ACC112 (cell line): Measurements from ENCODE around the gene CHST11.

Experiments
- H2AFZ ChIP-seq: fragments of 200-600 bp; sonication (generic); one replicate; pipeline ENCODE4 v1.6.0; 2017; ENCODE audit warnings: antibody characterized with exemption, low read length; ENCODE audit not compliant: unreplicated experiment
- H3K27ac ChIP-seq: fragments of 200-600 bp; sonication (generic); 2 replicates; pipeline ENCODE4 v1.5.1; 2014; ENCODE audit warnings: low read depth, mild to moderate bottlenecking, antibody characterized with exemption, low read length, moderate library complexity
- H3K27me3 ChIP-seq: fragments of 200-600 bp; sonication (generic); 2 replicates; pipeline ENCODE4 v1.6.1; 2014; ENCODE audit warnings: mild to moderate bottlenecking, antibody characterized with exemption, low read length, moderate library complexity, mixed read lengths; ENCODE audit not compliant: insufficient read depth
- H3K36me3 ChIP-seq: fragments of 200-600 bp; sonication (generic); 2 replicates; pipeline ENCODE4 v1.6.1; 2016; ENCODE audit warnings: mild to moderate bottlenecking, antibody characterized with exemption, low read length, moderate library complexity, mixed read lengths; ENCODE audit not compliant: insufficient read depth
- H3K4me1 ChIP-seq: fragments of 200-600 bp; sonication (generic); one replicate; pipeline ENCODE4 v1.6.1; 2016; ENCODE audit warnings: low read length, mixed read lengths; ENCODE audit not compliant: insufficient read depth, unreplicated experiment, control insufficient read depth
- H3K4me3 ChIP-seq: fragments of 200-600 bp; sonication (generic); 2 replicates; pipeline ENCODE4 v1.5.1; 2014; ENCODE audit warnings: mild to moderate bottlenecking, low read depth, low read length
- H3K79me2 ChIP-seq: fragments of 200-600 bp; sonication (generic); one replicate; pipeline ENCODE4 v1.6.0; 2016; ENCODE audit warnings: low read length; ENCODE audit not compliant: control insufficient read depth, unreplicated experiment, insufficient read depth

CHST11 gene

GRCh38 chr12:104427547-104427938 is 29.2 kb upstream of the CHST11 start:
- H3K27me3 ChIP-seq: peaks cover 16% of the 10 kb centered on the region; the same call in 1 of the 2 replicates
- no peaks in the 10 kb centered on the region for H3K36me3 ChIP-seq
- no peak overlapping the region for H3K4me3 ChIP-seq
- H3K4me1 ChIP-seq: peaks cover 8% of the 10 kb centered on the region
- no peak overlapping the region for H2AFZ ChIP-seq
- H3K27ac ChIP-seq: no peak overlapping the region
- no peaks in the 10 kb centered on the region for H3K79me2 ChIP-seq

GRCh38 chr12:104433061-104433460 is 23.7 kb upstream of the CHST11 start:
- H2AFZ ChIP-seq: no peak overlapping the region
- H3K4me3 ChIP-seq: no peak overlapping the region
- H3K27ac ChIP-seq: no peak overlapping the region
- peaks cover 34% of the 10 kb centered on the region for H3K27me3 ChIP-seq
- no peaks in the 10 kb centered on the region for H3K79me2 ChIP-seq
- H3K36me3 ChIP-seq: no peaks in the 10 kb centered on the region
- no peaks in the 10 kb centered on the region for H3K4me1 ChIP-seq

- H3K27ac ChIP-seq: no peak overlapping the region
- H3K79me2 ChIP-seq: no peaks in the 10 kb centered on the region
- H3K4me1 ChIP-seq: no peaks in the 10 kb centered on the region
- H3K36me3 ChIP-seq: no peaks in the 10 kb centered on the region
- H2AFZ ChIP-seq: no peak overlapping the region
- peaks cover 34% of the 10 kb centered on the region for H3K27me3 ChIP-seq
- H3K4me3 ChIP-seq: no peak overlapping the region
Observed at GRCh38 chr12:104434129-104434528, 22.6 kb upstream of the CHST11 start.

GRCh38 chr12:104435175-104435574 is 21.6 kb upstream of the CHST11 start:
- no peaks in the 10 kb centered on the region for H3K4me1 ChIP-seq
- H3K4me3 ChIP-seq: no peak overlapping the region
- no peaks in the 10 kb centered on the region for H3K36me3 ChIP-seq
- no peaks in the 10 kb centered on the region for H3K79me2 ChIP-seq
- H3K27ac ChIP-seq: no peak overlapping the region
- peaks cover 34% of the 10 kb centered on the region for H3K27me3 ChIP-seq
- H2AFZ ChIP-seq: no peak overlapping the region

GRCh38 chr12:104435765-104436164 is 21.0 kb upstream of the CHST11 start:
- Histone ChIP-seq H3K27me3 (peaks cover 34% of the 10 kb centered on the region), H3K36me3 (no peaks in the 10 kb centered on the region), H3K4me1 (no peaks in the 10 kb centered on the region), H3K27ac (no peak overlapping the region), H3K4me3 (no peak overlapping the region), H2AFZ (no peak overlapping the region), H3K79me2 (no peaks in the 10 kb centered on the region)

GRCh38 chr12:104436790-104437189 is 20.0 kb upstream of the CHST11 start:
- H3K27ac ChIP-seq: no peak overlapping the region
- H3K27me3 ChIP-seq: peaks cover 37% of the 10 kb centered on the region
- H3K79me2 ChIP-seq: no peaks in the 10 kb centered on the region
- no peaks in the 10 kb centered on the region for H3K4me1 ChIP-seq
- no peak overlapping the region for H3K4me3 ChIP-seq
- H3K36me3 ChIP-seq: no peaks in the 10 kb centered on the region
- H2AFZ ChIP-seq: no peak overlapping the region

GRCh38 chr12:104438134-104438533 is 18.6 kb upstream of the CHST11 start:
- H3K27ac ChIP-seq: no peak overlapping the region
- H2AFZ ChIP-seq: no peak overlapping the region

GRCh38 chr12:104439137-104439536 is 17.6 kb upstream of the CHST11 start:
- H3K27ac ChIP-seq: no peak overlapping the region
- no peak overlapping the region for H2AFZ ChIP-seq
- no peaks in the 10 kb centered on the region for H3K36me3 ChIP-seq
- peaks cover 44% of the 10 kb centered on the region for H3K27me3 ChIP-seq
- no peak overlapping the region for H3K4me3 ChIP-seq
- no peaks in the 10 kb centered on the region for H3K79me2 ChIP-seq
- no peaks in the 10 kb centered on the region for H3K4me1 ChIP-seq

More at GRCh38 chr12:104438134-104438533, 18.6 kb upstream of the CHST11 start:
- Histone ChIP-seq H3K79me2 (no peaks in the 10 kb centered on the region), H3K27me3 (peaks cover 37% of the 10 kb centered on the region), H3K36me3 (no peaks in the 10 kb centered on the region), H3K4me1 (no peaks in the 10 kb centered on the region), H3K4me3 (no peak overlapping the region)

GRCh38 chr12:104443008-104443407 is 13.7 kb upstream of the CHST11 start:
- no peak overlapping the region for H2AFZ ChIP-seq
- peaks cover 18% of the 10 kb centered on the region; the same call in 1 of the 2 replicates for H3K27me3 ChIP-seq

GRCh38 chr12:104446646-104447421 is 9.9 kb upstream of the CHST11 start:
- Histone ChIP-seq H3K4me1 (no peaks in the 10 kb centered on the region), H3K79me2 (no peaks in the 10 kb centered on the region), H3K36me3 (no peaks in the 10 kb centered on the region), H3K4me3 (no peak overlapping the region), H3K27me3 (peaks cover 14% of the 10 kb centered on the region; the same call in 1 of the 2 replicates), H2AFZ (no peak overlapping the region), H3K27ac (no peak overlapping the region)

More at GRCh38 chr12:104443008-104443407, 13.7 kb upstream of the CHST11 start:
- Histone ChIP-seq H3K36me3 (no peaks in the 10 kb centered on the region), H3K4me1 (no peaks in the 10 kb centered on the region), H3K79me2 (no peaks in the 10 kb centered on the region), H3K27ac (no peak overlapping the region), H3K4me3 (no peak overlapping the region)

- Histone ChIP-seq H3K36me3 (no peaks in the 10 kb centered on the region), H3K4me3 (no peak overlapping the region), H3K79me2 (no peaks in the 10 kb centered on the region), H3K27me3 (peaks cover 6% of the 10 kb centered on the region; the same call in 1 of the 2 replicates), H2AFZ (no peak overlapping the region), H3K27ac (no peak overlapping the region), H3K4me1 (no peaks in the 10 kb centered on the region)
Observed at GRCh38 chr12:104448031-104448430, 8.7 kb upstream of the CHST11 start.
